Neural progenitor cell (in vitro differentiated cells): ENCODE data around the gene CCNY. TPM values are rescaled to one million over a fixed set of nuclear protein-coding genes. Genes with fewer than 3 reads are reported as not detected.

Experiments
- DNase-seq: peaks from one replicate; pipeline ENCODE4 v3.0.0-alpha.2; 2016; ENCODE audit warnings: low spot score
- H2AFZ ChIP-seq: fragments of 200-600 bp; sonication (generic); replicated peaks from 2 replicates; pipeline ENCODE4 v1.6.1; 2016; ENCODE audit warnings: antibody characterized with exemption
- H3F3A ChIP-seq: fragments of 200-600 bp; sonication (generic); 2 replicates; pipeline ENCODE4 v1.6.1; 2016; ENCODE audit warnings: antibody characterized with exemption, low read depth
- H3K27ac ChIP-seq: fragments of 200-600 bp; sonication (generic); 2 replicates; pipeline ENCODE4 v1.5.1; 2016; ENCODE audit warnings: mild to moderate bottlenecking
- H3K27me3 ChIP-seq: fragments of 200-600 bp; sonication (generic); 2 replicates; pipeline ENCODE4 v1.6.1; 2016; ENCODE audit warnings: mild to moderate bottlenecking, moderate library complexity
- H3K36me3 ChIP-seq: fragments of 200-600 bp; sonication (generic); 2 replicates; pipeline ENCODE4 v1.5.1; 2016
- H3K4me1 ChIP-seq: fragments of 200-600 bp; sonication (generic); 2 replicates; pipeline ENCODE4 v1.6.1; 2016; ENCODE audit warnings: mixed run types
- H3K4me2 ChIP-seq: fragments of 200-600 bp; sonication (generic); 2 replicates; pipeline ENCODE4 v1.6.1; 2016
- H3K4me3 ChIP-seq: fragments of 200-600 bp; sonication (generic); 2 replicates; pipeline ENCODE4 v1.5.1; 2016
- H3K79me2 ChIP-seq: fragments of 200-600 bp; sonication (generic); 2 replicates; pipeline ENCODE4 v1.6.1; 2016; ENCODE audit warnings: low read depth
- H3K9ac ChIP-seq: fragments of 200-600 bp; sonication (generic); 2 replicates; pipeline ENCODE4 v1.6.1; 2016
- H3K9me3 ChIP-seq: fragments of 200-600 bp; sonication (generic); 2 replicates; pipeline ENCODE4 v1.5.1; 2016; ENCODE audit warnings: low read depth
- H4K20me1 ChIP-seq: fragments of 200-600 bp; sonication (generic); 2 replicates; pipeline ENCODE4 v1.6.1; 2016; ENCODE audit warnings: low read depth
- H3K27ac Mint-ChIP-seq: 3 replicates; pipeline ENCODE4 v1.8.0; 2021; ENCODE audit warnings: mixed read lengths
- H3K27me3 Mint-ChIP-seq: 2 replicates; pipeline ENCODE4 v1.8.0; 2022; ENCODE audit warnings: low read depth, mild to moderate bottlenecking, inconsistent platforms, moderate library complexity, mixed read lengths; ENCODE audit not compliant: insufficient read depth
- H3K36me3 Mint-ChIP-seq: 3 replicates; pipeline ENCODE4 v1.8.0; 2021; ENCODE audit warnings: mixed read lengths
- H3K4me1 Mint-ChIP-seq: 3 replicates; pipeline ENCODE4 v1.8.0; 2021; ENCODE audit warnings: mixed read lengths
- H3K4me3 Mint-ChIP-seq: 3 replicates; pipeline ENCODE4 v1.8.0; 2021; ENCODE audit warnings: mild to moderate bottlenecking, moderate library complexity, mixed read lengths
- H3K9me3 Mint-ChIP-seq: 3 replicates; pipeline ENCODE4 v1.8.0; 2020; ENCODE audit warnings: mixed read lengths
- EZH2 ChIP-seq: fragments of 200-600 bp; sonication (generic); IDR thresholded peaks from 2 replicates; pipeline ENCODE4 v1.6.1; 2017; ENCODE audit warnings: antibody characterized with exemption, mild to moderate bottlenecking, moderate library complexity
- EZH2phosphoT487 ChIP-seq: fragments of 200-600 bp; sonication (generic); IDR thresholded peaks from 2 replicates; pipeline ENCODE4 v1.6.1; 2017; ENCODE audit warnings: antibody characterized with exemption
- total RNA-seq: library from RNA; depleted of rRNA; stranded (reverse); fragments of >200 nt; gene quantifications from 2 replicates; pipeline ENCODE4 v1.2.3, GENCODE V29; 2015; ENCODE audit warnings: low replicate concordance
- TF ChIP-seq, protein P1 (sequence below): fragments of 200-600 bp; sonication (generic); IDR thresholded peaks from 2 replicates; pipeline ENCODE4 v1.5.1; 2017; ENCODE audit warnings: antibody characterized with exemption, mild to moderate bottlenecking

CCNY gene
- total RNA-seq, 1 donor from 2014 or later, result 46.7 TPM

DNA sequence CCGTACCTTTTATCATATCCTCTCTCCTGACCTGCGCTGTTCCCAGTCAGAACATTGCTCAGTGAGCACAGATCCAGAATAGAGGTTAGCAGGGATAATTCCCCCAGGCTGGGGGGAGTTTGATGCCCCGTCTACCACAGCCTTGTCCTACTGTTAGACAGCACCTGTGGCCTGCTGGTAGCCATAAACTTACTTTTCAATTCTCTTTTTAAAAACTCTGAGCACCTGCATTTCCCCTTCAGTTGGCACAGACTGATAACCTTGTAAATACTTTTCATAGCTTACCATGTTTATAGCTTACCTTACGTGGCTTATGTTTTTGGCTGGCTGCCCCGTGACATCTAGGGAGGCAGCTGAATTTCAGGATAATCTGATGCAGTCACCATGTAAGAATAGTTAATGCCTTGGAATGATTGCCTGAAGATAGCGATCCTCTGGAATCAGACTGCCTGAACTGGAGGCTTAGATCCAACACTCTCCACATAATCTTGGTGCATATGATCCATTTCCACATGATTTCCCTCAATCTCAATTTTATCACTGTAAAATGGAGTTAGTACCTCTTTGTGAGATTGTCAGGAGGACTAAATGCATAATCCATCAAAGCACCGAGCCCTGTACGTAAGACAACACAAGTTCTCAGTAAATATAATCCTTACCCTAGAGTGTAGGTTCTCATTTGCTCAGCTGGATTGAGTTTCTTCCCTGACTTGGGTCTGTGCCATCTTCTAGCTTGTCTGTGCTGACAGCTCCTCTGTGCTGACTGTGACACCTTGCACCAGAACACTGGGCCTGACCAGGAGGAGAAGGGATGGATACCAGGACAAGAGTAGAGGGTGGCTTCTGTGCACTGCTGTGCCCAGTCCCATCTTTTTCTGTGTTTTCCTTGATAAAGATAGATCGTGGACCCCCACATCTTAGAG, 157.1 kb downstream of the CCNY start:
- Histone ChIP-seq H3K4me2 (no peak overlapping the region), H3K36me3 (no peaks in the 10 kb centered on the region), H3K4me1 (peaks cover 33% of the 10 kb centered on the region), H3K9ac (no peak overlapping the region), H4K20me1 (peaks cover 22% of the 10 kb centered on the region), H3F3A (peaks cover 4% of the 10 kb centered on the region), H3K27ac (no peak overlapping the region), H3K9me3 (no peaks in the 10 kb centered on the region), H3K27me3 (no peaks in the 10 kb centered on the region), H3K79me2 (peaks cover 46% of the 10 kb centered on the region), H2AFZ (no peak overlapping the region), H3K4me3 (no peak overlapping the region)
- no peak for TF ChIP-seq EZH2phosphoT487
- TF ChIP-seq, protein P1, sequence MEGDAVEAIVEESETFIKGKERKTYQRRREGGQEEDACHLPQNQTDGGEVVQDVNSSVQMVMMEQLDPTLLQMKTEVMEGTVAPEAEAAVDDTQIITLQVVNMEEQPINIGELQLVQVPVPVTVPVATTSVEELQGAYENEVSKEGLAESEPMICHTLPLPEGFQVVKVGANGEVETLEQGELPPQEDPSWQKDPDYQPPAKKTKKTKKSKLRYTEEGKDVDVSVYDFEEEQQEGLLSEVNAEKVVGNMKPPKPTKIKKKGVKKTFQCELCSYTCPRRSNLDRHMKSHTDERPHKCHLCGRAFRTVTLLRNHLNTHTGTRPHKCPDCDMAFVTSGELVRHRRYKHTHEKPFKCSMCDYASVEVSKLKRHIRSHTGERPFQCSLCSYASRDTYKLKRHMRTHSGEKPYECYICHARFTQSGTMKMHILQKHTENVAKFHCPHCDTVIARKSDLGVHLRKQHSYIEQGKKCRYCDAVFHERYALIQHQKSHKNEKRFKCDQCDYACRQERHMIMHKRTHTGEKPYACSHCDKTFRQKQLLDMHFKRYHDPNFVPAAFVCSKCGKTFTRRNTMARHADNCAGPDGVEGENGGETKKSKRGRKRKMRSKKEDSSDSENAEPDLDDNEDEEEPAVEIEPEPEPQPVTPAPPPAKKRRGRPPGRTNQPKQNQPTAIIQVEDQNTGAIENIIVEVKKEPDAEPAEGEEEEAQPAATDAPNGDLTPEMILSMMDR, result no peak
- TF ChIP-seq EZH2, result no peak
- Mint-ChIP-seq H3K4me1 (peaks cover 35% of the 10 kb centered on the region), H3K27ac (peak overlapping the region; percentile 28), H3K27me3 (no peaks in the 10 kb centered on the region), H3K36me3 (peaks cover 11% of the 10 kb centered on the region), H3K4me3 (no peak overlapping the region), H3K9me3 (no peaks in the 10 kb centered on the region)
- no peak for DNase-seq

DNA sequence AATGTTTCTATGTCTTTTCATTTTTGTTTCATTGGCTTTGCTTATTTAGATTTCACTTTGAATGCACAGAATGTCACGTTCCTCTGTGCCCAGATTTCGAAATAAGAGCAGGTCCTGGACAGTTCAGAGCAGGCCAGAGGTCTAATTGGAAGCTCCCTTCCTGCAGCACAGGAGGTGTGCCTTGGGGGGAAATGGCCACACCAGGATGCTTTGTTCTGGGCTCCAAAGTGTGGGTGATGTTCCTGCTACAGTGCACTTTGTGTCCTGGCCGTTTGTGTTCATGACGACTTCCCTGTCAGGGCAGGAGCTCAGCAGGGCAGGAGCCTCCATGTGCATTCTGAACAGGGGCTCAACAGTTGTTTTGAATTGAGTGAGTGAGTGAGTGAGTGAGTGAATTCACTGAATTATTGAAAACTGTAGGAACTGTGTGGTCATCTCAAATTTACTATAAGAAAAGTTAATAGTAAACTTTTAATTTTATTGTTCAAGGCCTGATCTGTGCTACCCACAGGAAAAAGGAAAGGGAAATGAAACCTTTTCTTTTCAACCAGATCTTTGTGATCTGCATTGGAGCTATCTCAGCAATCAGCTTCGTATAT, 159.3 kb downstream of the CCNY start:
- Histone ChIP-seq H3K79me2 (peaks cover 55% of the 10 kb centered on the region), H3K4me1 (peaks cover 33% of the 10 kb centered on the region), H3K9me3 (no peaks in the 10 kb centered on the region), H3F3A (peaks cover 4% of the 10 kb centered on the region), H3K27me3 (no peaks in the 10 kb centered on the region), H3K4me2 (peak overlapping the region; percentile 40), H2AFZ (no peak overlapping the region), H3K27ac (peak overlapping the region; percentile 36), H3K36me3 (no peaks in the 10 kb centered on the region), H3K9ac (no peak overlapping the region), H4K20me1 (peaks cover 29% of the 10 kb centered on the region), H3K4me3 (no peak overlapping the region)
- TF ChIP-seq EZH2phosphoT487, result no peak
- Mint-ChIP-seq H3K4me3 (no peak overlapping the region), H3K36me3 (peaks cover 6% of the 10 kb centered on the region), H3K27ac (peak overlapping the region; percentile 18), H3K4me1 (peaks cover 38% of the 10 kb centered on the region), H3K27me3 (no peaks in the 10 kb centered on the region), H3K9me3 (no peaks in the 10 kb centered on the region)
- peak; percentile 15 for DNase-seq

DNA sequence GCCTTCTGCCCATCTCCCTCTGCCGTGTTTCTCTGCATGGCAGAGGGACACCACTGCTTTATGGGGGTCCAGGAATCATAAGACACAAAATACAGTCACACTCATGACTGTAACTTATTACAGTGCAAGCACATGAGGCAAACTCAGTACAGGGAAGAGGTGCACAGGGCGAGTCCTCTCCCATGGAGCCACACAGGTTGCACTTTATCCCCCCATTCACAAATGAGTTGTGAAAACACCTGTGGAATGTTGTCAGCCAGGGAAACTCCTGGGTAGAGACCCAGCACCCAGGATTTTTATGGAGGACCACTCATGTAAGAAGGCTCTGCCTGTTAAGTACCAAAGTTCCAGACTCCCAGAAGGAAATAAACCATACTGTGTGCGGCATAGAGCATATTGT, 161.6 kb downstream of the CCNY start:
- H3K4me3 Mint-ChIP-seq, result no peak overlapping the region
- DNase-seq, result no peak
- H3K27ac Mint-ChIP-seq, result no peak overlapping the region
- peaks cover 4% of the 10 kb centered on the region for H3F3A ChIP-seq
- no peak overlapping the region for H3K4me3 ChIP-seq
- H3K9ac ChIP-seq, result no peak overlapping the region
- H3K27me3 ChIP-seq, result no peaks in the 10 kb centered on the region
- H3K9me3 Mint-ChIP-seq, result no peaks in the 10 kb centered on the region
- no peaks in the 10 kb centered on the region for H3K9me3 ChIP-seq
- peaks cover 53% of the 10 kb centered on the region for H3K79me2 ChIP-seq
- peaks cover 2% of the 10 kb centered on the region for H3K36me3 Mint-ChIP-seq
- no peak overlapping the region for H3K4me2 ChIP-seq
- no peaks in the 10 kb centered on the region for H3K27me3 Mint-ChIP-seq
- TF ChIP-seq, protein P1, result no peak
- TF ChIP-seq EZH2, result no peak
- no peak for TF ChIP-seq EZH2phosphoT487
- H3K4me1 ChIP-seq, result peaks cover 23% of the 10 kb centered on the region
- H2AFZ ChIP-seq, result no peak overlapping the region
- H4K20me1 ChIP-seq, result peaks cover 32% of the 10 kb centered on the region
- no peaks in the 10 kb centered on the region for H3K36me3 ChIP-seq
- peaks cover 27% of the 10 kb centered on the region for H3K4me1 Mint-ChIP-seq
- no peak overlapping the region for H3K27ac ChIP-seq

DNA sequence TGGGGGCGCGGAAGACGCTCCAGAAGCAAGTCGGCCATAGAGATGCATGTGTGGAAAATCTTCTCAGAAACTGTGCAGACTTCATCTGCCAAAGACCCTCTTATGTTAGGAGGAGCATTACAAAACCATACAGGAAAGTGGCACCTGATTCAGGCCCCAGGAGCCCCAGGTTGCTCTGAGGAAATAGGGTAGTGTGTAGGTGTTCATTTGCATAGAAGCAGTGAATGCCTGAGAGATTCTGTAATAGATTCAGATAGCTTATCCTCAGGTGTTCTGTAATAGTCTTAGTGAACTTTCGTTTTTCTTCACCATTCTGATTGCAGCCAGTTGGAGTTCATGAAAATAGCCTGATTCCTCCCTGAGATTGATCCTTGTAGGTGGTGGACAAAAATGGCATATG, 162.4 kb downstream of the CCNY start:
- TF ChIP-seq, protein P1, result no peak
- no peak for TF ChIP-seq EZH2
- TF ChIP-seq EZH2phosphoT487, result no peak
- H3K4me1 Mint-ChIP-seq, result peaks cover 22% of the 10 kb centered on the region
- no peak for DNase-seq
- Histone ChIP-seq H3K4me1 (peaks cover 24% of the 10 kb centered on the region), H3K4me3 (no peak overlapping the region), H3K36me3 (no peaks in the 10 kb centered on the region), H3F3A (peaks cover 4% of the 10 kb centered on the region), H3K9me3 (no peaks in the 10 kb centered on the region), H4K20me1 (peaks cover 32% of the 10 kb centered on the region), H3K9ac (no peak overlapping the region), H3K27ac (no peak overlapping the region), H3K27me3 (no peaks in the 10 kb centered on the region), H3K4me2 (no peak overlapping the region), H2AFZ (no peak overlapping the region), H3K79me2 (peaks cover 45% of the 10 kb centered on the region)
- peaks cover 2% of the 10 kb centered on the region for H3K36me3 Mint-ChIP-seq
- H3K27ac Mint-ChIP-seq, result no peak overlapping the region
- no peaks in the 10 kb centered on the region for H3K27me3 Mint-ChIP-seq
- H3K4me3 Mint-ChIP-seq, result no peak overlapping the region
- H3K9me3 Mint-ChIP-seq, result no peaks in the 10 kb centered on the region
